Measurements from ENCODE around the gene SLC9A1. TPM values are rescaled to one million over a fixed set of nuclear protein-coding genes. Genes with fewer than 3 reads are reported as not detected.

Gene SLC9A1
- polyA plus RNA-seq, 1 of the 3 experiments (the other 2 are of a cell fraction) = 11.4 TPM

DNA sequence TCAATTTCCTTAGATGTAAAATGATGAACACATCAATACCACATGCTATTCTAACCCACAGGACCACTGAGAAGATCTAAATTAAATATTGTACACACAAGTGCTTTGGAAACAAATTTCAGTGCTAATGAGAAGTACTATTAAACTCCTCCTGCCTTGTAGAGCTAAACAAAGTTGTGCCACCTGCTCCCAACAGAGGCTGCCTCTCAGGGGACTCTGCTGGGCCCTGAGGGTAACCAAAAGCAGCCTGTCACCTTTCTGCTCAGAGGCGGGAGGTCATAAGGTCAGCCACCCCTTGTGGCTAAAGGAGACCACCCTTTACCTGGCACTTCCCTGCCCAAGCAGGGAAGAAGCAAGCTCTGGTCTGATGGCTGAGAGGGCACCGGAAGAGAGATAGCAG is 6.3 kb downstream of the SLC9A1 start (continued):
- TF ChIP-seq NRF1 (IDR thresholded peaks at IDR 0.05; ENCODE audit: low read depth, low read length) = no peak
- TF ChIP-seq, protein P1, sequence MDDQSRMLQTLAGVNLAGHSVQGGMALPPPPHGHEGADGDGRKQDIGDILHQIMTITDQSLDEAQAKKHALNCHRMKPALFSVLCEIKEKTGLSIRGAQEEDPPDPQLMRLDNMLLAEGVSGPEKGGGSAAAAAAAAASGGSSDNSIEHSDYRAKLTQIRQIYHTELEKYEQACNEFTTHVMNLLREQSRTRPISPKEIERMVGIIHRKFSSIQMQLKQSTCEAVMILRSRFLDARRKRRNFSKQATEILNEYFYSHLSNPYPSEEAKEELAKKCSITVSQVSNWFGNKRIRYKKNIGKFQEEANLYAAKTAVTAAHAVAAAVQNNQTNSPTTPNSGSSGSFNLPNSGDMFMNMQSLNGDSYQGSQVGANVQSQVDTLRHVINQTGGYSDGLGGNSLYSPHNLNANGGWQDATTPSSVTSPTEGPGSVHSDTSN (IDR thresholded peaks at IDR 0.05) = no peak
- TF ChIP-seq, protein P2, sequence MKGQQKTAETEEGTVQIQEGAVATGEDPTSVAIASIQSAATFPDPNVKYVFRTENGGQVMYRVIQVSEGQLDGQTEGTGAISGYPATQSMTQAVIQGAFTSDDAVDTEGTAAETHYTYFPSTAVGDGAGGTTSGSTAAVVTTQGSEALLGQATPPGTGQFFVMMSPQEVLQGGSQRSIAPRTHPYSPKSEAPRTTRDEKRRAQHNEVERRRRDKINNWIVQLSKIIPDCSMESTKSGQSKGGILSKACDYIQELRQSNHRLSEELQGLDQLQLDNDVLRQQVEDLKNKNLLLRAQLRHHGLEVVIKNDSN (IDR thresholded peaks at IDR 0.05; ENCODE audit: borderline replicate concordance, low read depth) = no peak
- TF ChIP-seq TCF12 (IDR thresholded peaks at IDR 0.05) = no peak

DNA sequence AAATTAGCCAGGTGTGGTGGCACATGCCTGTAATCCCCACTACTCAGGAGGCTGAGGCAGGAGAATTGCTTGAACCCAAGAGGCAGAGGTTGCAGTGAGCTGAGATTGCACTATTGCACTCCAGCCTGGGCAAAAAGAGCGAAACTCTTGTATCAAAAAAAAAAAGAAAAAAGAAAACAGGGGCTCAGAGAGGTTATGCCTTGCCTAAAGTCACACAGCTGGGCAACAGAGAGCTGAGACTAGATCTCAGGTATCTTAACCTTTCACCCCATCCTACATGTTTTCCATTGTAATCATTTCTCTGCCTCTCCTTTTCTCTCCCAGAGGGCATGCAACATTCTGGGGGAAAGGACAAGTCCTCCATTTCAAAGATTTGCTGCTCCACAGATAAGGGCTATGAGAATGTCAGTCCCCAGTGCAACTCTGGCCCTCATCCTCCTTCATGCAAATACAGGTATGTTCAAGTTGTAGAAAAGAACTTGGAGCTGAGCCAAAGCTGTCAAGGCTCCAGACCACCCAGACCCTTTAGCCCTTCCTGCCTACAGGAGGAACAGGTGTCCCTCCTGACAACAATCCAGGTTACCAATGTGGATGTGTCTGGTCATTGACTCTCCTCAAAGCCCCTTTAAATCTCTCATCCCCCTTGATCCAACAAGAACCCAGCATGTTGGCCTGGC is 6.9 kb downstream of the SLC9A1 start:
- Histone ChIP-seq H3F3A (replicated peaks; ENCODE audit: insufficient read depth) (peaks cover 28% of the 10 kb centered on the region), H2AFZ (ENCODE audit: low read depth) (no peak overlapping the region), H3K79me2 (ENCODE audit: insufficient read depth) (peaks cover 82% of the 10 kb centered on the region), H3K27ac (ENCODE audit: low read depth in 2 of 2, low read length in 1 of 2) (no peak overlapping the region), H4K20me1 (ENCODE audit: insufficient read depth) (no peaks in the 10 kb centered on the region), H3K9me2 (no peaks in the 10 kb centered on the region), H3K36me3 (replicated peaks in 1 of 2; ENCODE audit: control insufficient read depth in 1 of 2, insufficient read depth in 2 of 2, low read length in 1 of 2) (no peaks in the 10 kb centered on the region), H3K27me3 (ENCODE audit: insufficient read depth) (no peaks in the 10 kb centered on the region), H3K4me2 (no peak overlapping the region), H3K4me3 (ENCODE audit: low read depth in 2 of 2, low read length in 1 of 2) (no peak overlapping the region), H3K9ac (no peak overlapping the region), H3K9me3 (no peaks in the 10 kb centered on the region), H3K4me1 (ENCODE audit: control insufficient read depth in 1 of 2, insufficient read depth in 2 of 2, low read depth in 1 of 2, low read length in 1 of 2) (peaks cover 28 to 61% of the 10 kb centered on the region in 2 experiments; a peak in 3 of 4 replicates)
- WGBS (ENCODE audit: low lambda C conversion rate) = 100% methylated on average over 1 of the region's 1 CpG
- TF ChIP-seq SIN3A (IDR thresholded peaks at IDR 0.05; ENCODE audit: borderline replicate concordance, low read depth, low read length) = no peak
- TF ChIP-seq SMC3 (IDR thresholded peaks at IDR 0.05; ENCODE audit: low read depth, low read length) = no peak
- no peak for TF ChIP-seq YY1 (IDR thresholded peaks at IDR 0.05; ENCODE audit: low read depth)
- TF ChIP-seq, protein P3, sequence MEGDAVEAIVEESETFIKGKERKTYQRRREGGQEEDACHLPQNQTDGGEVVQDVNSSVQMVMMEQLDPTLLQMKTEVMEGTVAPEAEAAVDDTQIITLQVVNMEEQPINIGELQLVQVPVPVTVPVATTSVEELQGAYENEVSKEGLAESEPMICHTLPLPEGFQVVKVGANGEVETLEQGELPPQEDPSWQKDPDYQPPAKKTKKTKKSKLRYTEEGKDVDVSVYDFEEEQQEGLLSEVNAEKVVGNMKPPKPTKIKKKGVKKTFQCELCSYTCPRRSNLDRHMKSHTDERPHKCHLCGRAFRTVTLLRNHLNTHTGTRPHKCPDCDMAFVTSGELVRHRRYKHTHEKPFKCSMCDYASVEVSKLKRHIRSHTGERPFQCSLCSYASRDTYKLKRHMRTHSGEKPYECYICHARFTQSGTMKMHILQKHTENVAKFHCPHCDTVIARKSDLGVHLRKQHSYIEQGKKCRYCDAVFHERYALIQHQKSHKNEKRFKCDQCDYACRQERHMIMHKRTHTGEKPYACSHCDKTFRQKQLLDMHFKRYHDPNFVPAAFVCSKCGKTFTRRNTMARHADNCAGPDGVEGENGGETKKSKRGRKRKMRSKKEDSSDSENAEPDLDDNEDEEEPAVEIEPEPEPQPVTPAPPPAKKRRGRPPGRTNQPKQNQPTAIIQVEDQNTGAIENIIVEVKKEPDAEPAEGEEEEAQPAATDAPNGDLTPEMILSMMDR (IDR thresholded peaks at IDR 0.05) = no peak
- TF ChIP-seq JUND (IDR thresholded peaks at IDR 0.05) = no peak
- no peak for TF ChIP-seq TEAD4 (IDR thresholded peaks at IDR 0.05; ENCODE audit: borderline replicate concordance, insufficient read depth)
- TF ChIP-seq FOSL2 (IDR thresholded peaks at IDR 0.05; ENCODE audit: borderline replicate concordance, low read depth) = no peak
- no peak for TF ChIP-seq RXRA (IDR thresholded peaks at IDR 0.05; ENCODE audit: borderline replicate concordance, low read depth)
- TF ChIP-seq, protein P4, sequence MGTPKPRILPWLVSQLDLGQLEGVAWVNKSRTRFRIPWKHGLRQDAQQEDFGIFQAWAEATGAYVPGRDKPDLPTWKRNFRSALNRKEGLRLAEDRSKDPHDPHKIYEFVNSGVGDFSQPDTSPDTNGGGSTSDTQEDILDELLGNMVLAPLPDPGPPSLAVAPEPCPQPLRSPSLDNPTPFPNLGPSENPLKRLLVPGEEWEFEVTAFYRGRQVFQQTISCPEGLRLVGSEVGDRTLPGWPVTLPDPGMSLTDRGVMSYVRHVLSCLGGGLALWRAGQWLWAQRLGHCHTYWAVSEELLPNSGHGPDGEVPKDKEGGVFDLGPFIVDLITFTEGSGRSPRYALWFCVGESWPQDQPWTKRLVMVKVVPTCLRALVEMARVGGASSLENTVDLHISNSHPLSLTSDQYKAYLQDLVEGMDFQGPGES (IDR thresholded peaks at IDR 0.05; ENCODE audit: low read depth, low read length) = no peak
- TF ChIP-seq TAF1 (IDR thresholded peaks at IDR 0.05; ENCODE audit: borderline replicate concordance, low read depth, low read length) = no peak
- TF ChIP-seq RCOR1 (IDR thresholded peaks at IDR 0.05; ENCODE audit: low read length) = no peak
- no peak for TF ChIP-seq GABPA (IDR thresholded peaks at IDR 0.05; ENCODE audit: low read depth)
- no peak for DNase-seq
- ChIA-PET CTCF (interaction anchor here (0.7 to 2.7 kb wide), 5 partner anchors 9 to 104 kb away, joined by 3 to 10 read pairs (median 3); no protein-coding TSS in a partner anchor), POLR2A (interaction anchor here (1.0 kb wide), 1 partner anchor 8 kb away, joined by 4 read pairs; no protein-coding TSS in a partner anchor)
